ENCODE data around the gene SMYD3.
A peak's percentile ranks its signal among the peaks of the same experiment; 100 is the strongest.

Gene SMYD3

DNA sequence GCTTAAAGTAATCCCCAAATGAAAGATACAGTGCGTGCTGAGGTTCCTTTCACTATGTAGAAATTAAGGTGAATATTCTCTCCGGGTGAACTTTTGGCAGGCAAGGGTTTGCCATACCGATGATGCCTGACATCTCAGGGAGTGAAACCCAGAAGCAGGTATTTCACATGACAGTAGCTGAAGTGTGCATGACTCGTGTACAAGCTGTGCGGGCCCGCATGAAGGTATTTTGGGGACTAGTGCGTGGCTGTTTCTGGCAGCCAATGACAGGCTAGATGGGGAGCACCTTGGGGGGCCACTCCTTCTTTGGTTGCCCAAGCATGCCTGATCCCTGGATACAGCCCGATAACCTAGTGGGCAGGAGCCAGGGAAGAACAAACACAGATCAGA lies 569.0 kb downstream of the SMYD3 start:
- no peak for TF ChIP-seq CTCF (IDR thresholded peaks at IDR 0.05; ENCODE audit: insufficient read depth, missing control alignments)
- DNase-seq (ENCODE audit: insufficient read length, low spot score) = no peak
- FAIRE-seq = no peak

DNA sequence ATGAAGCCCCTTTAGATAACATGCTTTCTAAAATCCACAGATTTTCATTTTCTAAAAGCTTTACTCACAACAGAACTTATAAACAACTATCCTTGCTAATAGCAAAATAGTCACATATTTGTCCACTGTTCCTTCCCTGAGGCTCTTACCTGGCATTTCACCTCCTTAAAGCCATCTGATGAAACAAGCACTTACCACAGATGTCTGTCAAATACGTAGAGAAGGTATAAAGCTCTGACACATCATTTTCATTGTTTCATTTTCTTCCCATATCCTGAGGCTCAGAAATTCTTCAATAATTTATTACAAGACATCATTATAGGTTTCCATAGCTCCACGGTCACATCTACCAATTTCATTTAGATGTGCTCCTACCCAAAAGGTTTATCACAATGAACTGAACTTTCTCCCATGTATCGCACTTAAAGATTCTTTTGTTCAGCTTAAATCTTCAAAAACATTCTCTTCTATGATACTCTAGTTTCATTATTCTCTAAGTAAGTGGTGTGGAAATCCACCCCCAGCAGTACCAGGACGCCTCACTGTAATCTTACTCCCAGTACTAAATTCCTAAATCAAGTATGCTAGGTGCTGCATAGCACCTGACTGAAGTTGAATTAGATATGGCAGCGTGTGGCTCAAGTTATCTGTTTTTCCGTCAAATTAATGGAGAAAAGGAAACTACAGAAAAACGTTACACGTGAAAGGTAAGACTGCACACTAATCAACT lies 569.6 kb downstream of the SMYD3 start:
- no peak for DNase-seq (ENCODE audit: insufficient read length, low spot score)
- FAIRE-seq = peak; percentile 38
- TF ChIP-seq CTCF (IDR thresholded peaks at IDR 0.05; ENCODE audit: insufficient read depth, missing control alignments) = no peak

DNA sequence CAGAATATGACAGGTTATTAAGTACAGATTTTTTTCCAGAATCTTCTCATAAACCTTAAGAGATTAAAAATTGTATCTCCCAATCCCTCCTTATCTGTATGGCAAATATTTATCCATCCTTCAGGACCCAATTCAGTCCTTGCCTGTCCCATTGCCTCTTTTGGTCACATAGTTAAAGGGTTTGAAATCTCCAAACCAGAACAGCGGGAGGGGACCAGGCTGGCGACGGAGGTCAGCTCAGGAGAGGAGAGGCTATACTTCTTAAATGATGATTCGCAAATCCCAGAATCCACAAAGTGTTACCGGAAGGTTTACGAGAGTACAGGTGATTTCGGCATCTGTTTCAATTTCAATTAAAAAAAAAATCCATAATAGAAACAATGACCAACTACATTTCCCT lies 572.7 kb downstream of the SMYD3 start:
- TF ChIP-seq CTCF (IDR thresholded peaks at IDR 0.05; ENCODE audit: insufficient read depth, missing control alignments) = no peak
- DNase-seq (ENCODE audit: insufficient read length, low spot score) (no peak), FAIRE-seq (no peak)

DNA sequence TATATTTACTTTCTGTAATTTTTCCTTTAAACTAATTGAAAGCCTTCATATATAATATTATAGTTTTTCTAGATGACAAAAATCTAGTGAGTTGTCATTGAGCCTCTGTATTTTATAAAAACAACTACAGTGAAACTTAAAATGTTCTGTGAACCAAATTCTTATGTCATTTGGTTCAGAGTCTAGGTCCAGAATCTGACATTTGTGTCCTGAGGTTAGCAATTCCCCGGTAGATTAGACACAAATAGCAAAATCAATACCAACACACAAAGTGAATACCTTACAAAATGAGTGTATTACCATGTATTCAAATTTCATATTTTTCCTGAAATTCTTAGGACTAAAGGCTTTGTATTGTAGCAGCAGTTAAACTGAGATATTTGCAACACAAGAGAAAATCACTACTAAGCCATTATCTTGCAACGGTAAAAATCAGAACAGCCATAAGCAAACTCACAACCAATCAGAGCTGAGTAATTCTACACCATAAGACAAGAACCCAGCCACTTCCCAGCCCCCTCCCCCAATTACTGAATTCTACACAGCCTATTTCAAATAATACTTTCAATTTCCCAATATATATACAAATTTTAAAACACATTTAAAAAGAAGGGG lies 573.5 kb downstream of the SMYD3 start:
- no peak for FAIRE-seq

DNA sequence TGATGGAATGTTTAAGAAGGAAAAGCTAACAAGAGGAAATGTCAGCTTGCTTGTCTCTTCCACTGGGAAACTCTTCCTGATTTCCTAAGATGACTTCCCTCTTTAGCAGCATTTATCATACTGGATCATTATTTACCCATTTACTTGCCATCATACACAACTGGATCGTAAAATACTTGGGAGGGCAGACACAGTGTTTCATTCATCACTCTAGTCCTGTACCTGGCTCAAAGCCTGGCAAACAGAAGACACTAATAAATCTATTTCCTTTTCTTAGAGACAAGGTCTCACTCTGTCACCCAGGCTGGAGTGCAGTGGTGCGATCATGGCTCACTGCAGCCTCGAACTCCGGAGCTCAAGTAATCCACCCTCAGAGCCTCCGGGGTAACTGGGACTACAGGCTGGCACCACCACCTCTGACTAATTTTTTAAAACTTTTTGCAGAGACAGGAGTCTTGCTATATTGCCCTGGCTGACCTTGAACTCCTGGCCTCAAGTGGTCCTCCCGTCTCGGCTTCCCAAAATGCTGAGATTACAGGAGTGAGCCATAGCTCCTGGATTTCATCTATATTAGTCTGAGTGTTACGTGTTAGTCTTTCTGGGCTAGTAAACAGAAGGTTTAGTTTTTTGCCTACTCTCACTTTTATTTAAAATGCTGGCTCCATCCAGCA lies 574.6 kb downstream of the SMYD3 start:
- DNase-seq (ENCODE audit: insufficient read length, low spot score) (no peak), FAIRE-seq (no peak)
- TF ChIP-seq CTCF (IDR thresholded peaks at IDR 0.05; ENCODE audit: insufficient read depth, missing control alignments) = no peak

More for the DNA sequence above, 573.5 kb downstream of the SMYD3 start:
- TF ChIP-seq CTCF (IDR thresholded peaks at IDR 0.05; ENCODE audit: insufficient read depth, missing control alignments) = no peak
- no peak for DNase-seq (ENCODE audit: insufficient read length, low spot score)

- FAIRE-seq (no peak), DNase-seq (ENCODE audit: insufficient read length, low spot score) (no peak)
- no peak for TF ChIP-seq CTCF (IDR thresholded peaks at IDR 0.05; ENCODE audit: insufficient read depth, missing control alignments)
These were observed 575.6 kb downstream of the SMYD3 start for GRCh38 chr1:245931450-245931849.

GRCh38 chr1:245929224-245929623 lies 577.9 kb downstream of the SMYD3 start:
- DNase-seq (ENCODE audit: insufficient read length, low spot score) = no peak
- no peak for FAIRE-seq
- TF ChIP-seq CTCF (IDR thresholded peaks at IDR 0.05; ENCODE audit: insufficient read depth, missing control alignments) = no peak
